SK-N-SH (cell line): Measurements from ENCODE around the gene ZBTB47.

Experiments
- CTCF ChIP-seq: fragments of 200-600 bp; sonication (generic); IDR thresholded peaks from 2 replicates; pipeline ENCODE4 v1.6.1; 2017; ENCODE audit warnings: antibody characterized with exemption, mild to moderate bottlenecking, moderate library complexity
- EZH2phosphoT487 ChIP-seq: fragments of 200-600 bp; sonication (generic); IDR thresholded peaks from 2 replicates; pipeline ENCODE4 v1.6.1; 2017; ENCODE audit warnings: low read depth, mixed run types, mild to moderate bottlenecking, antibody characterized with exemption, moderate library complexity, borderline replicate concordance

GRCh38 chr3:42631620-42632019, 21.9 kb upstream of the ZBTB47 start:
- TF ChIP-seq EZH2phosphoT487: no peak
- TF ChIP-seq CTCF: no peak
